AG20443 (cell line): Measurements from ENCODE around the gene MAGEB17.
"Not testable (repeated sequence)": the region's sequence is repeated elsewhere in the genome, so short reads cannot be mapped to it uniquely, and the experiment has no call there.

Source experiments
- DNase-seq: peaks from one replicate; pipeline ENCODE4 v3.0.0; 2012; ENCODE audit warnings: low spot score, mixed read lengths

The MAGEB17 gene

GRCh38 chrX:16156692-16157331, 10.5 kb upstream of the MAGEB17 start:
- no peak for DNase-seq

DNA sequence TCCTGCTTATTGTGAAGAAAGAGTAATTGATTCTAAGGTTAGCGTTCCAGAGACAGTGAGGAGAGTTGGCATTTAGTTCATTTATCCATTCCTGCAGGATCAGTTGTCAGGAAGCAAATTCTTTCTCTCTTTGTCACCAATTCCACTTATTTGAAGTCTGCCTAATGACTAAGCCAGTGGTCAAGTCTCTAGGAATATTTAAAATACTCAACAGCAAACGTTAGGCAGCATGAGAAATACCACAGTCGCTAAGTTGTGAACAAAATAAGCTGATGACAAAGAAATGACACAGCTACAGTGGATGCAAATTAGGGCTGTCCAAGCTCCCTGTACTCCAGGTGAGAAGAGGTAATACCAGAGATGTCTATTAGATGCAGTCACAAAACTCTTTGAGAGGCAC, 6.6 kb upstream of the MAGEB17 start:
- peak; percentile 71 for DNase-seq

DNA sequence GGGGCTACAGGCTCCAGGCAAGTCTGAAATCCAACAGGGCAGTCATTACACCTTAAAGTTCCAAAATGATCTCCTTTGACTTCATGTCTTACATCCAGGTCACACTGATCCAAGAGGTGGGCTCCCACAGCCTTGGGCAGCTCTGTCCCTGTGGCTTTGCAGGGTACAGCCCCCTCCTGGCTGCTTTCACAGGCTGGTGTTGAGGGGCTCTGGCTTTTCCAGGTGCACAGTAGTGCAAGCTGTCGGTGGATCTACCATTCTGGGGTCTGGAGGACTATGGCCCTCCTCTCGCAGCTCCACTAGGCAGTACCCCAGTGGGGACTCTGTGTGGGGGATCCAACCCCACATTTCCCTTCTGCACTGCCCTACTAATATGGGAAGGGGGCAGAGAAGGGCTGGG, 6.1 kb upstream of the MAGEB17 start:
- not testable (repeated sequence) for DNase-seq

- DNase-seq: no peak
These were observed 4.9 kb upstream of the MAGEB17 start for GRCh38 chrX:16162391-16162790.

GRCh38 chrX:16164748-16165147, 2.5 kb upstream of the MAGEB17 start:
- no peak for DNase-seq

- no peak for DNase-seq
These were observed 3.8 kb downstream of the MAGEB17 start for GRCh38 chrX:16171039-16171438.

DNA sequence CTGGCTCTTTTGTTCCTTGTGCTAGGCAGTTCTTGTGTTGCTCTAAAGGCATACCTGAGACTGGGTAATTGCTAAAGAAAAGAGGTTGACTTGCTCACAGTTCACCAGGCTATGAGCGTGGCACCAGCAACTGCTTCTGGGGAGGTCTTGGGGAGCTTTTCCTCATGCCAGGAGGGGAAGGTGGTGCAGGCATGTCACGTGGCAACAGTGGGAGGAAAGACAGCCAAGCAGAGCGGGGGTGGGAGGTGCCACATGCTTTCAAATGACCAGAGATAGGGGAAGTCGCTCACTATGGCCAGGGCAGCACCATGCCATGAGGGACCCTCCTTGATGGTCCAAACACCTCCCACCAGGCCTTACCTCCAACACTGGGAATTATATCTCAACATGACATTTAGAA, 4.7 kb downstream of the MAGEB17 start:
- no peak for DNase-seq

DNA sequence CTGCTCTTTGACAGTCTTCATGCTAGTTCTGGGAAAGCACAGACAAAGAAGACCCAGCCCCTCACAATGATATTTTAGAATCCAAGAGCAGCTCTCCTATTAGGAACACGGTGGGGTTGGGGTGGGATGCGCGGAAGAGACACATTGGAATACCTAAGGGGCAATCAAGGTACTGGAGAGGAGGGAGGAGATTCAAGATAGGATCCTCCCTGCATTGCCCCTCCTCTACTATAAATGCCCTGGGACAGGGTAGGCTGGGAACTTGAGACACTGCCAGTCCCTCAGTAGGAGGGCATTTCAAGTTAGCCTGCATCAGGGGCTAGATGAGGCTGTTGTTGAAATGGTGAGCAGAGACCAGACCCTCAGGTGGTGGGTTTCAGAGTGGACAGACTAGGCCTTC, 5.1 kb downstream of the MAGEB17 start:
- DNase-seq: no peak

GRCh38 chrX:16175329-16176061, 8.2 kb downstream of the MAGEB17 start:
- DNase-seq: no peak

DNA sequence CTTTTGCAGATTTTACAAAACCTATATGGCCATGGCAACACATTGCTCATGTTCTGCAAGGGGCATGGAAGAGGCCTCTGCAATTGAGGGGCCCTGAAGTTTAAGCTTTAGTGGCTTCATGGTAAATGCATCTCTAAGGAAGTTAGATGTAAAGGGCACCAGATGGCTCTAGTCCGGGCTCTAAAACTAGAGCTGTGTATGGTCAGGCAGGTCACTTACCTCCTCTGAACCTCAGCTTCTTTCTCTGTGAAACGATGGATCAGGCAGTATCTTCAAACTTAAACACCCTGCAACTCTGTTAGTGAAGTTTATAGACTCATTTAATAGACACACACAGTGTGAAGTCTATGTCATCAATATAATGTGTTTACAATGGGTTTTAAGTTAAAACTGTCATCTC, 10.0 kb downstream of the MAGEB17 start:
- no peak for DNase-seq

GRCh38 chrX:16183843-16184242, 16.6 kb downstream of the MAGEB17 start:
- not testable (repeated sequence) for DNase-seq

DNA sequence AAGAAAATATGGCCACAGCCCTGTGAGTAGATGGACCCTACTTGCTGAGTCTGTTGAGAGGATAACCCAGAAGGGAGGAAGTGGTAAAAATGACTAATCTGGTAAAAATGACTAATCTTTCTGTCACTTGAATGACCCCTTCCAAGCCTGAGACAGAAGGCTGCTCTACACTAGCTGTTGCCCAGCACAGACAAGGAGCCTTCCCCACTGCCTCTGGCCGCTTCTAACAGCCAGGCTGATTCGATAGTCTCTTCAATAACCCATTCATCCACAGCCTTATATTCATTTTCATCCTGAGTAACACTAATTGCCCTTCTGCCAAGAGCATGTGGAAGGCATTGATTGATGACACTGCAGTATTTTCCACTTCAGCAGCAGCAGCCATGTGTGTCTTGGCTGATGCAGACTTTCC, 18.4 kb downstream of the MAGEB17 start:
- DNase-seq: peak; percentile 73

- DNase-seq: no peak
These were observed 19.2 kb downstream of the MAGEB17 start for GRCh38 chrX:16186380-16187007.

- DNase-seq: no peak
These were observed 19.9 kb downstream of the MAGEB17 start for GRCh38 chrX:16187024-16187760.

- DNase-seq: no peak
These were observed 21.4 kb downstream of the MAGEB17 start for GRCh38 chrX:16188687-16189086.

DNA sequence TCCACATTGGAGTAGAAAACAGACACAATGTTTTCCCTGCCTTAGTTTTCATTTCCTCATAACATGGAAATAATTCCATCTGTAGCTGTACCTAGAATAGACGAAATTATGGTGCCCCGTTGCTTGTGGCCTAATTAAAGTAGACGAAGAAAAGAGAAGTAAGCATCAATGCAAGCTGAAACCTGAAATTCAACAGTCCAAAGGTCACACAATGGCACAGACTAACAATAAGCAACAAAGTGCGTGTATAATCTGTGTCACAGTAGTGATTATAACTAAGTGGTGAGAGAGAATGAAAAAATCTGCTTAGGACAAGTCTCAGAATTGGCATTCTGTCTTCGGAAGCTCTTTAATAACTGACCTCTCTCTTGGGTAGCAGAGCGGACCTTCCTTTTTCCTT, 24.3 kb downstream of the MAGEB17 start:
- DNase-seq: no peak

DNA sequence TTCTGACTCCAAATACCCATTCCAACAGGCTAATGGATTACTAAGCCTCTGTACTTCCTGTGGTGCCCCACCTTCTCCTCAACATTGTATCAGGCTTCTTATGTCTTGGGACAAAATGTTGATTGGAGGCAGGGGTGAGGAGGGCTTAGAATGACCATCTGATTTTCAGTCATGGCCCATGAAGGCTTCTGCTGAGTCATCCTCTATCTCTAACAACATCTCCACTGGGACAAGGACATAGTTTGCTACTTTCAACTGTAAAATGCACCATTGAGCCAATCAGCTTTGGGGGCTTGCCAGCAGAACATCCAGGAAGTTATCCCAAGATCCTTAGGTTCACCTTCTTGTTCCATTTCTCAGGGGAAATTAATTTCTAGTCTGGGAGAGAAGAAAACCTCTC, 29.5 kb downstream of the MAGEB17 start:
- no peak for DNase-seq

DNA sequence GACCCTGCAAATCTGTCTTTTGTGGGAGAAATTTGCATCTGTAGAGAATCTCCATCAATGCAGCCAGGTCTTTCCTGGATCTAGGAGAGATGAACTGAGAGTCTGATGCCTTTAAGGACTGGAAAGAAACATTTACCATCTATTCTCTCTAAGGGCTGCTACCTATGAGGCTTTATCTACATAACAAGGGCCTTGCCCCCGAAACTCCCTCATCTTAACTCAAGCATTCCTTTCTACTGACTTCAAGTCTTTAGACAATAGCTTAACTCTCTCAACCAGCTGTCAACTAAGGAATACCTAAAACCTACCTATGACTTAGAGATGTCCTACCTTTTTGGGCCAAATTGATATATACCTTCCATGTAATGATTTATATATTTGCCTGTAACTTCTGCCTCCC, 32.1 kb downstream of the MAGEB17 start:
- no peak for DNase-seq

DNA sequence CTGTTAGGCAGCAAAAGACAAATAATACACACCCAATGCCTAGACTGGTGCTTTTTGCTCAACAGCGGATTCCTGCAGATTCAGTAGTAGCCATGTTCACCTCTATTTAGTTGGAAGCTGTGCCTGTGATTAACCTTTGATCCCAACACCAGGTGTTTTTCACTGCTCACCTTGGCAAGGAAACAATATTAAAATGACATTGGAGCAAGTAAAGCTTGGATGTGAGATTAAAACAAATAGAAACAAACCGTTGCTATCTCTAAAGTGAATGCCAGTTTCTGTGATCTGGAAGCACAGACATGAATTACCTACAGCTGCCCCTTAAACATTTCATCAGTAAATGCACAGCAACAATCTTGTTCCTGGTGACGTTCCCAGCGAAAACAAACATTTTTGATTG, 35.7 kb downstream of the MAGEB17 start:
- no peak for DNase-seq

GRCh38 chrX:16204538-16204937, 37.3 kb downstream of the MAGEB17 start:
- DNase-seq: no peak

GRCh38 chrX:16205840-16206239, 38.6 kb downstream of the MAGEB17 start:
- peak; percentile 12 for DNase-seq

- DNase-seq: no peak
These were observed 40.4 kb downstream of the MAGEB17 start for GRCh38 chrX:16207634-16208033.

- DNase-seq: no peak
These were observed 41.3 kb downstream of the MAGEB17 start for GRCh38 chrX:16208601-16209000.
